GM12878 (cell line): ENCODE measurements around the gene CSMD2.

Experiments used
- BACH1 ChIP-seq: fragments of 450-650 bp; IDR thresholded peaks from 2 replicates; pipeline ENCODE4 v1.6.1; 2017; ENCODE audit warnings: mild to moderate bottlenecking, borderline replicate concordance
- BCL3 ChIP-seq: IDR thresholded peaks from 2 replicates; pipeline ENCODE4 v1.6.1; 2011; ENCODE audit warnings: borderline replicate concordance, low read depth, mild to moderate bottlenecking, moderate library complexity, low read length; ENCODE audit not compliant: insufficient read depth, poor library complexity, severe bottlenecking
- EGR1 ChIP-seq, 2 experiments: IDR thresholded peaks; 1 replicate in 1 of 2; 2 replicates in 1 of 2; pipeline ENCODE4 v1.6.1; 2011 to 2012; ENCODE audit warnings: low read depth in 2 of 2, low read length in 2 of 2, borderline replicate concordance in 1 of 2, mild to moderate bottlenecking in 1 of 2, moderate library complexity in 1 of 2
- NR2C2 ChIP-seq: IDR thresholded peaks from 2 replicates; pipeline ENCODE4 v1.6.1; 2011; ENCODE audit warnings: borderline replicate concordance, low read depth; ENCODE audit not compliant: control insufficient read depth, insufficient read length
- SREBF1 ChIP-seq: IDR thresholded peaks from 2 replicates; pipeline ENCODE4 v1.6.1; 2012; ENCODE audit warnings: mild to moderate bottlenecking, low read length
- TF ChIP-seq, protein P1 (sequence below), 3 experiments: IDR thresholded peaks in 2 of 3; conservative IDR thresholded peaks in 1 of 3; 2 replicates each; pipeline ENCODE4 v1.5.1; 2011; ENCODE audit warnings: low read depth in 3 of 3, low read length in 3 of 3, mild to moderate bottlenecking in 3 of 3, control low read depth in 2 of 3, moderate library complexity in 2 of 3, inconsistent platforms in 1 of 3, mixed read lengths in 1 of 3; ENCODE audit not compliant: control insufficient read depth in 2 of 3, insufficient read depth in 1 of 3; ENCODE audit errors: extremely low read depth in 1 of 3

GRCh38 chr1:33764149-33764548 is 400.9 kb downstream of the CSMD2 start:
- no peak for TF ChIP-seq SREBF1
- TF ChIP-seq EGR1 (IDR thresholded peaks at IDR 0.05; ENCODE audit: borderline replicate concordance in 1 of 2, low read depth in 2 of 2, low read length in 2 of 2): no peak
- no peak for TF ChIP-seq NR2C2
- no peak for TF ChIP-seq BCL3
- TF ChIP-seq, protein P1, sequence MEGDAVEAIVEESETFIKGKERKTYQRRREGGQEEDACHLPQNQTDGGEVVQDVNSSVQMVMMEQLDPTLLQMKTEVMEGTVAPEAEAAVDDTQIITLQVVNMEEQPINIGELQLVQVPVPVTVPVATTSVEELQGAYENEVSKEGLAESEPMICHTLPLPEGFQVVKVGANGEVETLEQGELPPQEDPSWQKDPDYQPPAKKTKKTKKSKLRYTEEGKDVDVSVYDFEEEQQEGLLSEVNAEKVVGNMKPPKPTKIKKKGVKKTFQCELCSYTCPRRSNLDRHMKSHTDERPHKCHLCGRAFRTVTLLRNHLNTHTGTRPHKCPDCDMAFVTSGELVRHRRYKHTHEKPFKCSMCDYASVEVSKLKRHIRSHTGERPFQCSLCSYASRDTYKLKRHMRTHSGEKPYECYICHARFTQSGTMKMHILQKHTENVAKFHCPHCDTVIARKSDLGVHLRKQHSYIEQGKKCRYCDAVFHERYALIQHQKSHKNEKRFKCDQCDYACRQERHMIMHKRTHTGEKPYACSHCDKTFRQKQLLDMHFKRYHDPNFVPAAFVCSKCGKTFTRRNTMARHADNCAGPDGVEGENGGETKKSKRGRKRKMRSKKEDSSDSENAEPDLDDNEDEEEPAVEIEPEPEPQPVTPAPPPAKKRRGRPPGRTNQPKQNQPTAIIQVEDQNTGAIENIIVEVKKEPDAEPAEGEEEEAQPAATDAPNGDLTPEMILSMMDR (IDR thresholded peaks at IDR 0.05 in 2 of 3, conservative IDR thresholded peaks at IDR 0.05 in 1 of 3; ENCODE audit: control insufficient read depth in 2 of 3, extremely low read depth in 1 of 3, insufficient read depth in 1 of 3, low read depth in 3 of 3, low read length in 3 of 3): no peak
- TF ChIP-seq BACH1: no peak
